HCEC 1CT (cell line): ENCODE results near the gene CCDC8.
"Not testable (repeated sequence)": the region's sequence is repeated elsewhere in the genome, so short reads cannot be mapped to it uniquely, and the experiment has no call there.

ENCODE experiments used
- DNase-seq: peaks from one replicate; pipeline ENCODE4 v3.0.0-alpha.2; 2017

The CCDC8 gene

DNA sequence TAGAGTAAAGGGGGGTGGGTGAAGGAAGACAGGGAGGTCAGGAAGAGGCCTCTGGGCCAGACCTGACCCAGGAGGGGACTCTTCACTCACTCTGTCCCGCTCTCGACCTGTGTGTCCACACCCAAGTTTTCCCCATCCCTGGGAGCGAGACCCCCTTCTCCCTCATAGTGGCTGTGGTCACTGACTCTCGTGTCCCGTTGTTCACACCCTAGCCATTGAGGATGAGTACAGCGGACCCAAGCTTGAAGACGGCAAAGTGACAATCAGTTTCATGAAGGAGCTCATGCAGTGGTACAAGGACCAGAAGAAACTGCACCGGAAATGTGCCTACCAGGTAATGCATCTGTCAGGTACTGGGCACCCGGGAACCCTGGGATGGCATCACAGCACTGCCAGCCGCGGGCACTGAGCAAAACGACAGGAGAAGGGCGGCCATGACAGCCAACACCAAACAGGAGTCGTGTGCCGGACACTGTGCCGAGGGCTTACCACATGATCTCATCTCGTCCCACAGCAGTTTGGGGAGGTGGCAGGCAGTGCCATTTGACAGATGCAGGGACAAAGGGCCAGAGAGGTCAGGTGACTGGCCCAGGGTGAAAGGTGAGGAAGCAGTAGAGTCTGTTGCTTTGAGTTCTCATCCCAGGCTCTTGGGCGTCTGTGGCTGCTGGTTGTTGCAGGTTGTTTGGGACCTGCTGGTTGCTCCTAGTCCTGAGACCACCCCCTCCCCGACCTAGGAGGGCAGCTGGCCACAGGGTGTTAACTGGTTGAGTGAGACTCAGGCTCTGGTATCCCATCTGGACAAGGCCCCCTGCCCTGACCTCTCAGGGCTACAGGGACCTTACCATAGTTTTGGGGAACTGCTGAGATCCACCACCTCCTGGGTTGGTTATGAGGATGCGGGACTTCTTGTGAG, 36.9 kb downstream of the CCDC8 start:
- no peak for DNase-seq

GRCh38 chr19:46375476-46376067, 37.8 kb downstream of the CCDC8 start:
- DNase-seq, result not testable (repeated sequence)

- DNase-seq, result no peak
Measured at GRCh38 chr19:46374536-46375475, 38.6 kb downstream of the CCDC8 start.

DNA sequence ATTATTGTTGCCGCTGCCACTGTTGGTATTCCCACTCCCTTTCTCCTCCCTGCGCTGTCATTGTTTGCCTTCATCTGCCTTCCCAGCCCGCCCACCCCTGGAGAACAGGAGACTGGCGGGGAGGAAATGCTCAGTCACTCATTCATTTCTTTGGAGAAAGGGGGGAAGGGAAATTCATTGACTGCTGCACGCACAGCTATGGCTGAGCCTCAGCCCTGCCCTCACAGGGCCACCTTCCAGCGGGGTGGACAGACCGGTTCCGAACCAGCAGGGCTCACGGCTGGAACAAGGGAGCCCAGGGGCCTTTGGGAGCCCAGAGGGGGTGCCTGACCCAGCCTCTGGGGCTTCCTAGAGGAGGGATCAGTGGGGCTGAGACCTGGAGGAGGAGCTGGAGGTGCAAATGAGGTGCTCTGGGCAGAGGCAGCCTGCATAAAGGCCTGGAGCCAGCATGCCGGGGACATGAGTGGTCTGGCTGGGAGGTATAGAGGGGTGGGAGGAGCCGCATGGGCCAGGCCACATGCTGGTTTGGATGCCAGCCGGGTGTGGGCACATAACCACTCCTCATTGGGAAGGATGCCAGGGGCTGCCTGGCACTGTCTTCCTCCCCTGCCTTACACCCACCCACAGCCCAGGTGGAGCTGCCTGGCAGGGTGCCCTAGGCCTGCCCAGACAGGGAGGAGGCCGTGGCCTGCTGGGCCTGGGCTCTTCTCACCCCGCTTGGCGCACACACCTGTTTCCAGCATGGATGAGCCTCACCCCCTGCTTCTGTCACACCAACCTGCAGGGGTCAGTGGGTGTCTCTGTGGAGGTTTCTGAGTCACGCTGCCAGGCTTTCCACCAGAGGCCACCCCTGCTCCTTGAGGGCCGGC, 39.6 kb downstream of the CCDC8 start:
- no peak for DNase-seq

GRCh38 chr19:46372901-46373490, 40.4 kb downstream of the CCDC8 start:
- no peak for DNase-seq

DNA sequence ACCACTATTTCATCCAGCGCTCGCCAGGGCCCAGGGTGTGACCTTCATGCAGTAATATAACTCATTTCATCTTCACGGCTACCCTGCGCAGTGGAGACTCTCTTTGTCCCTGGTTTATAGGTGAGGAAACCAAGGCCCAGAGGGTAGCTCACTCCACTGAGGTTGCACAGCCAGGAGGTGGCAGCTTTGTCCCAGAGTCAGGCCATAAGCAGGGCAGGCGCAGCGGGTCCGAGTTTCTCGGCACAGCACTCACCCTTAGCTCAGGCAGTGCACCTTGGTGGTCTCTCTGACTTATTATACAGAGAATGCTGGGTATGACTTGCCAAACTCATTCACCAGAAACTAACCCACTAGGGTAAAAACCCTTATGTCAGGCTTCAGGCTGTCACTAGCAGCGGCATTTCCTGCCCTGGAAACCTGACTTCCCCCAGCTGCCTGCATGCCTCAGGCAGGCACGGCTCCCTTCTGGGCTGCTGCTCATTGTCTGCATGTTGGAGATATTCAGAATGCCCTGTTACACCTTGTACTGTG, 41.9 kb downstream of the CCDC8 start:
- DNase-seq, result no peak

GRCh38 chr19:46369817-46370216, 43.5 kb downstream of the CCDC8 start:
- DNase-seq, result no peak

GRCh38 chr19:46368116-46368515, 45.2 kb downstream of the CCDC8 start:
- no peak for DNase-seq

- DNase-seq, result no peak
Measured at GRCh38 chr19:46367426-46367825, 45.9 kb downstream of the CCDC8 start.

DNA sequence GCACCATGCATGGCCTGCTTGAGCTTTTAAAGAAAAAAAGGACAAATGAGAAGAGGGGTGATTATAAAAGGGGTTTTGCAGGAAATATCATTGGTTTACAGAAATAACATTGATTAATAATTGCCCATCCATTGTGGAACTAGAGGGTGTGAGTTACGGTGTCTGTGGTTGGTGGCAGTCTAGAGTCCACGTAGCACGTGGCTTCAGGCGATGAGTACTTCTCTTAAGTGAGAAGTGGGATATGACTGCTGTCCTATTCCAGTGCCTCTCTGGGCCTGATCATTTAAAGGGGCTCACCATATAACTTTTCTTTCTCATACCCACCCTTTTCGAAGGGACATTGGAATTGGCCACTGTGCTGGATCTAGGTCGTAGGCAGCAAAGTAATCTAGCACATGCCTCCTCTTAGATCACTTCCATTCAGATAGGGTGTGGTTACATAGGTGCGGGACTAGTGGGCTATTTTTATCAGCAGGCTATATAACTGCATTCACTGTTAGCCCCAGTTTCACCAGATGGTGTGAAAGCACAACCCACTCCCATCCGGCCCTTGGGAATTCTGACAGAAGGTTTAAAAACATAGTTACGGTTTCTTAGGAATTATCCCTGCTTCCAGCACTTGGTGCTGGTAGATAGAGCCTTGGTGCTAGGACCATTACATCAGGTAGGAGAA, 46.6 kb downstream of the CCDC8 start:
- DNase-seq, result no peak

DNA sequence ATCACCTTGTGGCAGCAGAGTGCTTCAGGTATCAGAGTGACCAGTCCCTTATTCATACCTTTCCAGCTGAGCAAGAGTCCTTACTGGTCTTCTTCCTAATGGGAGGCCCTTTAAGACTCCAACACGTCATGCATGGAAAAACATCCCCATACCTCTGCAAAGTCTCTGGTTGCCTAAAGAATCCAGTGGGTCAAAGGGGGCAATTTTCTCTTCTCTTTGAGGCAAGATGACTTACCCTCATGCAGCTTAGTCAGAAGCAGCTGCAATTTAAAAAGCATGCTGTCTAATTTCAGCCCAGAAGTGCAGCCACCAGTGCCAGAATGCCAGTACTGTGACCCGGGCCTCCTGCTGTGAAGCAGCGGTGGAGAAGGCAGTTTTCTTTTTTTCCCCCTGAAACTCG, 47.8 kb downstream of the CCDC8 start:
- no peak for DNase-seq

DNA sequence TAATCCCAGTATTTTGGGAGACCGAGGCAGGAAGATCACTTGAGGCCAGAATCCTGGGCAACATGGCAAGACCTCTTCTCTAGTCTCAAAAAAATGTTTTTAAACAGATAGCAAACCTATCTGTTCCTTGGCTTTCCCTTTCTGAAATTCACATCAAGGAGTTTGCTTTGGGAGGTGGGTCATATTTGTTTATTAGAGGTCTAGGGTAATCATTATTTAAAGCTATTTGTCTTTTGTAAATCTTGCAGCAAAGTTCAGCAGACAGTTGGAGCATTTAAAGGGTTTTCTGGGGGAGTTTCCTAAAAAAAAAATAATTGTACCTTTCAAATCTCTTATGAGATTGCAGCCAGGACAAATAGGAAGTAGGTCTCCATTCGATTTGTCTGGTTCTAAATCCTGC, 49.0 kb downstream of the CCDC8 start:
- DNase-seq, result no peak

GRCh38 chr19:46361915-46362314, 51.4 kb downstream of the CCDC8 start:
- DNase-seq, result no peak
